ENCODE results near the gene AGPAT1. TPM values are rescaled to one million over a fixed set of nuclear protein-coding genes. Genes with fewer than 3 reads are reported as not detected.

The AGPAT1 gene
- 10 to 100 TPM; 25.9 to 54.5 (median 32.6) TPM for total RNA-seq

GRCh38 chr6:32175711-32176475 is at the start of gene AGPAT1:
Gene AGPAT1, minus strand, starts transcription at chr6:32176084. Its CDS starts 4,588 bp downstream, at chr6:32171496.
- Histone ChIP-seq H3K36me3 (peaks cover 3 to 18% (median 11%) of the 10 kb centered on the region in 4 donors), H3K9me3 (no peaks in the 10 kb centered on the region), H3K4me3 (peak within 1 kb of the TSS; percentile 80 to 87 (median 84)), H3K27ac (peak within 1 kb of the TSS; percentile 89 to 98 (median 96)), H3K4me1 (peaks cover 37 to 56% (median 45%) of the 10 kb centered on the region in 4 donors), H3K27me3 (no peaks in the 10 kb centered on the region)
- ATAC-seq (ENCODE audit: low FRiP score in 2 of 2) (peak; percentile 85 to 86), DNase-seq (peak; percentile 93 to 97)
- TF ChIP-seq POLR2AphosphoS5 (IDR thresholded peaks at IDR 0.05) = peak; percentile 85 to 92
- no peak for TF ChIP-seq EP300 (IDR thresholded peaks at IDR 0.05)
- TF ChIP-seq CTCF (IDR thresholded peaks at IDR 0.05) = no peak
- TF ChIP-seq POLR2A (IDR thresholded peaks at IDR 0.05) = peak in 2 of 4 donors; percentile 64 to 76
- WGBS, 2 donors = 1 to 2% methylated on average over 14 to 27 of the region's 27 CpGs

DNA sequence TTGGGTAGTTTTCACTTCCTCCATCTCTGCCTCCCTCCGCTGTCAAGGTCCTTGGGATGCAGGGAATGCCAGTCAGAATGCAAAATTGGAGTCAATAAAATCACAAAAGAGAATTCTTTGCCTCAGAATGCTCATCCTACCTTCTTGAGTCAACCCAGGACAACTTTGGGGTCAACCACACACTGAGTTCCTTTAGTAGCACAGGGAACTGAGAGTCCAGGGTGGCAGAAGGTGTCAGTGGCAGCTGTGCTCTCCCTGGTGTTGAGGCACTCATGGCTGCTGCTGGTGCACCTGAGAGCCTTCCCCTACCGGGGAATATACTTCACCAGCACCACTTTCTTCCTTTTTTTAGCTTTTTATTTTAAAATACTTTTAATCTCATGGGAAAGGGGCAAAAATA is 48.8 kb upstream of the AGPAT1 start:
- WGBS, 2 donors = 75 to 95% methylated on average over 2 of the region's 2 CpGs
- H3K27ac ChIP-seq = peak overlapping the region; percentile 64 to 87 (median 82)
- TF ChIP-seq CTCF (IDR thresholded peaks at IDR 0.05) = no peak
- no peak for TF ChIP-seq EP300 (IDR thresholded peaks at IDR 0.05)
- no peak for TF ChIP-seq POLR2A (IDR thresholded peaks at IDR 0.05)
- no peak for TF ChIP-seq POLR2AphosphoS5 (IDR thresholded peaks at IDR 0.05)

DNA sequence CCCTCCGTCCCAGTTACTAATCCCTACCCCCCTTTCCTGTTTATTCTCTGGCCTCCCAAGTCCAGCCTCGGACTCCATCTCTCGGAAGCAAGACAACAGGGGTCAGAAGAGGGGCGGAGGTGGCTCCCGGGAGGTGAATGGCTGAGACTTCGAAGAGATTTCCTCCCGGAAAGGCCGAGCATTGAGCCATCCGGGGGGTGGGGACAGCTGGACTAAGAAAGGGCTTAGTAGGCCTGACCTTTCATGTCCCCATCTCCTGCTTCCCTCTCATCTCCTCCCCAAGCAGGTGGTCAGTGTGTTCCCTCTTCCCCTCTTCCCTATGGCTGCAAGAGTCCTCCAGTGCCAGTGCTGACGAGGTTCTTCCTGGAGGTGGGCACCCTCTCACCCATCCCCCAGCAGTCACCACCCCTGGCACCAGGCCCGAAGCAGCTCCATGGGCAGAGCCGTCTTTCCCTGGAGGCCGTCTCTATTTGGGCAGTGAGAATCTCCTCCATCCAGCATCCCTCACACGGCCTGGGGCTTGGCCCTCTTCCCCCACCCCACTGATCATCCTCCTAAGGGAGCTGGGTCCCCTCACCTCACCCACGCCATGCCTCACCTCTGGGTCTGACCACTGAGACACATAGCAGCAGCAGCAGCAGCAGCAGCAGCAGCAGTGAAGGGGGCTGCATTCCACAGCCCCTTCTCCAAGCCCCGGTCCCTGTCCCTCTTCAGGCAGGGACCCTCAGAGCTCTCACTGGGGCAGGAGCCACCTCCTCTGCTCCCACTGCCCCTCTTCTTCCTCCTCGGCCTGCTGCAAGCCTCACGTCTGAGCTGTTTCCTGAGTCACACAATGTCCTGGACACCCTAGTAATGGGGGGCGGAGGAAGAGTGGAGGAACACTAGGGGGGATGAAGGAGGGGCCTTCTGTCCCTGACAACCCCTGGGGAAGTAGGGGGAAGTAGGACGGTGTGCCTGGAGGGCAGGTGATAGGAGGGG is 47.7 kb upstream of the AGPAT1 start, which contains the start of gene NOTCH4:
NOTCH4 (minus strand) TSS at position 810 of the 978 bp plus-strand sequence; CDS start at position 671, 139 bp downstream.
- H3K27ac ChIP-seq = peak within 1 kb of the TSS; percentile 64 to 87 (median 82)
- H3K4me3 ChIP-seq = peak within 1 kb of the TSS; percentile 22 to 45 (median 36)
- H3K9me3 ChIP-seq = no peaks in the 10 kb centered on the region
- peaks cover 0 to 28% (median 5%) of the 10 kb centered on the region in 4 donors for H3K36me3 ChIP-seq
- TF ChIP-seq POLR2A (IDR thresholded peaks at IDR 0.05) = peak in 1 of 4 donors; percentile 59
- TF ChIP-seq POLR2AphosphoS5 (IDR thresholded peaks at IDR 0.05) = peak; percentile 50 to 86
- peak in 1 of 4 donors; percentile 38 for TF ChIP-seq EP300 (IDR thresholded peaks at IDR 0.05)
- TF ChIP-seq CTCF (IDR thresholded peaks at IDR 0.05) = no peak
- H3K27me3 ChIP-seq = no peaks in the 10 kb centered on the region
- peak in 1 of 2 donors; percentile 27 for DNase-seq
- peak in 1 of 2 donors; percentile 20 for ATAC-seq (ENCODE audit: low FRiP score in 2 of 2)
- H3K4me1 ChIP-seq = peaks cover 5 to 13% (median 8%) of the 10 kb centered on the region in 4 donors
- WGBS, 2 donors = 39 to 41% methylated on average over 20 of the region's 20 CpGs

More for the DNA sequence above, 48.8 kb upstream of the AGPAT1 start:
- ATAC-seq (ENCODE audit: low FRiP score in 2 of 2) (no peak), DNase-seq (no peak)
- Histone ChIP-seq H3K4me1 (peaks cover 5 to 13% (median 8%) of the 10 kb centered on the region in 4 donors), H3K4me3 (no peak overlapping the region), H3K27me3 (no peaks in the 10 kb centered on the region), H3K36me3 (peaks cover 0 to 19% (median 5%) of the 10 kb centered on the region in 4 donors), H3K9me3 (no peaks in the 10 kb centered on the region)

GRCh38 chr6:32222333-32223230 is 46.7 kb upstream of the AGPAT1 start:
- 59 to 74% methylated on average over 8 of the region's 8 CpGs for WGBS, 2 donors
- peaks cover 0 to 38% (median 9%) of the 10 kb centered on the region in 4 donors for H3K36me3 ChIP-seq
- DNase-seq = peak in 1 of 2 donors; percentile 11
- H3K4me1 ChIP-seq = peaks cover 5 to 13% (median 8%) of the 10 kb centered on the region in 4 donors
- H3K4me3 ChIP-seq = peak overlapping the region; percentile 22 to 45 (median 36)
- TF ChIP-seq POLR2A (IDR thresholded peaks at IDR 0.05) (no peak), POLR2AphosphoS5 (IDR thresholded peaks at IDR 0.05) (no peak), EP300 (IDR thresholded peaks at IDR 0.05) (no peak), CTCF (IDR thresholded peaks at IDR 0.05) (no peak)
- no peaks in the 10 kb centered on the region for H3K27me3 ChIP-seq
- ATAC-seq (ENCODE audit: low FRiP score in 2 of 2) = no peak
- H3K9me3 ChIP-seq = no peaks in the 10 kb centered on the region
- peak overlapping the region; percentile 64 to 87 (median 82) for H3K27ac ChIP-seq

Data from upper lobe of left lung (tissue), 6 donors.